ENCODE data around the gene CCDC50. TPM values are rescaled to one million over a fixed set of nuclear protein-coding genes. Genes with fewer than 3 reads are reported as not detected.

The CCDC50 gene
- total RNA-seq, 1 donor from 2014 or later: 63.5 TPM

DNA sequence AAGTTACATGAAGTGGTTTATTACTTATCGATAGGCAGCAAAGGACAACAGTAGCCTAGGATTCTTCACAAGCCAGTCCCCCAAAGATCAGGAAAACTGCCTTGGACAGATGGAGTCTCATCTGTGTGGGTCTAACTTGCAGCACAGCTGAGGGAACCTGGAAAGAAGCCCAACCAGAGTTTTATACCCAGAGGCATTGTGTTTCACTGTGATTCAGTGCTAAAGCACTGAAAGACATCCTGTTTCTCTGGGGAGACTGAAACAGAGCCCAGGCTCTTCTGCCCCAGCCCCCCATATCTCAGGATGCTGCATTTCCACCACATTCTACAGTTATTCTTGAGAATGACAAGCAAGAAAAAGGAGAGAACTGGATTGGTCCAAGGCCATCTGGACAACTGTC lies 83.6 kb downstream of the CCDC50 start:
- TF ChIP-seq, protein P1, sequence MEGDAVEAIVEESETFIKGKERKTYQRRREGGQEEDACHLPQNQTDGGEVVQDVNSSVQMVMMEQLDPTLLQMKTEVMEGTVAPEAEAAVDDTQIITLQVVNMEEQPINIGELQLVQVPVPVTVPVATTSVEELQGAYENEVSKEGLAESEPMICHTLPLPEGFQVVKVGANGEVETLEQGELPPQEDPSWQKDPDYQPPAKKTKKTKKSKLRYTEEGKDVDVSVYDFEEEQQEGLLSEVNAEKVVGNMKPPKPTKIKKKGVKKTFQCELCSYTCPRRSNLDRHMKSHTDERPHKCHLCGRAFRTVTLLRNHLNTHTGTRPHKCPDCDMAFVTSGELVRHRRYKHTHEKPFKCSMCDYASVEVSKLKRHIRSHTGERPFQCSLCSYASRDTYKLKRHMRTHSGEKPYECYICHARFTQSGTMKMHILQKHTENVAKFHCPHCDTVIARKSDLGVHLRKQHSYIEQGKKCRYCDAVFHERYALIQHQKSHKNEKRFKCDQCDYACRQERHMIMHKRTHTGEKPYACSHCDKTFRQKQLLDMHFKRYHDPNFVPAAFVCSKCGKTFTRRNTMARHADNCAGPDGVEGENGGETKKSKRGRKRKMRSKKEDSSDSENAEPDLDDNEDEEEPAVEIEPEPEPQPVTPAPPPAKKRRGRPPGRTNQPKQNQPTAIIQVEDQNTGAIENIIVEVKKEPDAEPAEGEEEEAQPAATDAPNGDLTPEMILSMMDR (IDR thresholded peaks at IDR 0.05; ENCODE audit: unreplicated experiment): no peak
- peaks cover 10% of the 10 kb centered on the region for H3K4me1 Mint-ChIP-seq (ENCODE audit: unreplicated experiment)
- H3K9me3 Mint-ChIP-seq (ENCODE audit: unreplicated experiment): peaks cover 5% of the 10 kb centered on the region
- H3K27me3 Mint-ChIP-seq (ENCODE audit: unreplicated experiment): no peaks in the 10 kb centered on the region
- H3K36me3 Mint-ChIP-seq (ENCODE audit: low read depth, unreplicated experiment): peaks cover 4% of the 10 kb centered on the region
- no peak overlapping the region for H3K4me3 Mint-ChIP-seq (ENCODE audit: unreplicated experiment)
- peak; percentile 11 for DNase-seq (ENCODE audit: low spot score)
- H3K27ac Mint-ChIP-seq (ENCODE audit: unreplicated experiment): peak overlapping the region; percentile 53

DNA sequence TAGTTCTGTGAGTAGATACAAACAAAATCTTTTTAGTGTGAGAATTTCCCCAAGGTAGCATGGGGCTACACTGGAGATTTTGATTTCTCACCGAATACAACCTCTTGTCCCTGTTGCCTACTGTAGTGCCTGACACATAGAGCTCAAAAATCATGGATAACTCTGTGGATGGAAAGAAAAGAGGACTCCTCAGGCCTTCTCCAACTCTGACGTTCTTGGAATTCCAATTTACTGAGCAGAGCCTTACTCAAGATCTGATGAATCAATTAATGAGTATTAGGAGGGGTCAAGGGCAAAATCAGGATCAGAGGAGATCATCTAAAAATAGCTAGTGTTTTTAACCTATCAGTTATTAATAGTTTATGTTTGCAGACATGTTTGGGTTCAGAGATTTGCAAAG lies 85.1 kb downstream of the CCDC50 start:
- Mint-ChIP-seq H3K36me3 (ENCODE audit: low read depth, unreplicated experiment) (peaks cover 4% of the 10 kb centered on the region), H3K9me3 (ENCODE audit: unreplicated experiment) (peaks cover 5% of the 10 kb centered on the region), H3K27me3 (ENCODE audit: unreplicated experiment) (no peaks in the 10 kb centered on the region), H3K27ac (ENCODE audit: unreplicated experiment) (no peak overlapping the region), H3K4me3 (ENCODE audit: unreplicated experiment) (no peak overlapping the region), H3K4me1 (ENCODE audit: unreplicated experiment) (peaks cover 10% of the 10 kb centered on the region)
- TF ChIP-seq, protein P1 (IDR thresholded peaks at IDR 0.05; ENCODE audit: unreplicated experiment): no peak
- no peak for DNase-seq (ENCODE audit: low spot score)

DNA sequence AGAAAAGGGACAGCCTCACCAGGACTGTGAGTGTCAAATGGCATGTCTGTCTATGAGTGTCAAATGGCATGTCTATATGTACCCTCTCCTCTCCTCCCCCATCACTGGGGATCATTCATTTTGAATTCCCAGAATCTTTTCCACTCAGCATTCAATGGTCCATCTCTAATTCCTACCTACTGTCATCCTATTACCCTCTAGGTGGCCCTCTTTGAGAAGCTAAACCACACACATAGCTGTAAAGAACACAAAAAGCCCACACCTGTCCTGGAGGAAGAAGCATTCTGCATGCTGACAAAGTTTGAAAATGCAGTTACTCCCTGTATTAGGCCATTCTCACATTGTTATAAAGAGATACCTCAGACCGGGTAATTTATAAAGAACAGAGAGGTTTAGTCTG lies 85.5 kb downstream of the CCDC50 start:
- no peak overlapping the region for H3K27ac Mint-ChIP-seq (ENCODE audit: unreplicated experiment)
- DNase-seq (ENCODE audit: low spot score): no peak
- H3K27me3 Mint-ChIP-seq (ENCODE audit: unreplicated experiment): no peaks in the 10 kb centered on the region
- H3K4me1 Mint-ChIP-seq (ENCODE audit: unreplicated experiment): peaks cover 10% of the 10 kb centered on the region
- H3K36me3 Mint-ChIP-seq (ENCODE audit: low read depth, unreplicated experiment): peaks cover 4% of the 10 kb centered on the region
- H3K4me3 Mint-ChIP-seq (ENCODE audit: unreplicated experiment): no peak overlapping the region
- H3K9me3 Mint-ChIP-seq (ENCODE audit: unreplicated experiment): peaks cover 3% of the 10 kb centered on the region
- TF ChIP-seq, protein P1 (IDR thresholded peaks at IDR 0.05; ENCODE audit: unreplicated experiment): no peak

DNA sequence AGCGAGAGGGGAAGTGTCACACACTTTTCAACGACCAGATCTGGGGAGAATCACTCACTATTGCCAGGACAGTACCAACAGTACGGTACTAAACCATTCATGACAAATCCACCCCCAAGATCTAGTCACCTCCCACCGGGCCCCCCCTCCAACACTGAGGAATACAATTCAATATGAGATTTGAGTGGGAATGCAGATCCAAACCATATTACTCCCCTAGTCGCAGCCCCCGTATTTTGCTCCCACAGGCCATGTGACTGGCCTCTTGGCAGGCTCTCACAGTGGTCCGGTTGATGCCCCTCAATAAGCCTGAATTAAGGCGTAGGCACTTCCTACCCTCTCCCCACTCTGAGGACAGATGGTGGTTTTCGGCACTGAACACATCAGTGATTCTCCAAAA lies 86.4 kb downstream of the CCDC50 start:
- H3K9me3 Mint-ChIP-seq (ENCODE audit: unreplicated experiment): no peaks in the 10 kb centered on the region
- peaks cover 10% of the 10 kb centered on the region for H3K4me1 Mint-ChIP-seq (ENCODE audit: unreplicated experiment)
- TF ChIP-seq, protein P1 (IDR thresholded peaks at IDR 0.05; ENCODE audit: unreplicated experiment): no peak
- DNase-seq (ENCODE audit: low spot score): no peak
- H3K27ac Mint-ChIP-seq (ENCODE audit: unreplicated experiment): no peak overlapping the region
- no peaks in the 10 kb centered on the region for H3K36me3 Mint-ChIP-seq (ENCODE audit: low read depth, unreplicated experiment)
- no peaks in the 10 kb centered on the region for H3K27me3 Mint-ChIP-seq (ENCODE audit: unreplicated experiment)
- no peak overlapping the region for H3K4me3 Mint-ChIP-seq (ENCODE audit: unreplicated experiment)

DNA sequence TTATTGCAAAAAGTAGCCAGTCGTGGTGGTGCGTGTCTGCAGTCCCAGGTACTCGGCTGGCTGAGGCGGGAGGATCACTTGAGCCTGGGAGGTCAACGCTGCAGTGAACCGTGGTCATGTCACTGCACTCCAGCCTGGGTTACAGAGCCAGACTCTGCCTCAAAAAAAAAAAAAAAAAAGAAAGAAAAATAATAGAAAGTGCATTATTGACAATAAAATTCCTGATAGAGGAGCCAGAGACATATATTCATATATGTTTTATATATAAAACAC lies 88.2 kb downstream of the CCDC50 start:
- TF ChIP-seq, protein P1 (IDR thresholded peaks at IDR 0.05; ENCODE audit: unreplicated experiment): no peak
- Mint-ChIP-seq H3K4me3 (ENCODE audit: unreplicated experiment) (no peak overlapping the region), H3K36me3 (ENCODE audit: low read depth, unreplicated experiment) (no peaks in the 10 kb centered on the region), H3K27me3 (ENCODE audit: unreplicated experiment) (no peaks in the 10 kb centered on the region), H3K4me1 (ENCODE audit: unreplicated experiment) (peaks cover 10% of the 10 kb centered on the region), H3K9me3 (ENCODE audit: unreplicated experiment) (no peaks in the 10 kb centered on the region), H3K27ac (ENCODE audit: unreplicated experiment) (no peak overlapping the region)
- DNase-seq (ENCODE audit: low spot score): no peak
